H7 (cell line): ENCODE results near the gene PPP1R12B. TPM values are rescaled to one million over a fixed set of nuclear protein-coding genes. Genes with fewer than 3 reads are reported as not detected.
"Not testable (repeated sequence)": the region's sequence is repeated elsewhere in the genome, so short reads cannot be mapped to it uniquely, and the experiment has no call there.

Source experiments
- DNase-seq: peaks from one replicate; pipeline ENCODE4 v3.0.0; 2012
- H3K27me3 ChIP-seq: 2 replicates; pipeline ENCODE4 v1.6.0; 2011; ENCODE audit warnings: mild to moderate bottlenecking, low read length; ENCODE audit not compliant: control insufficient read depth, insufficient read depth
- H3K36me3 ChIP-seq: replicated peaks from 2 replicates; pipeline ENCODE4 v1.5.1; 2011; ENCODE audit warnings: low read length; ENCODE audit not compliant: control insufficient read depth, insufficient read depth
- H3K4me3 ChIP-seq: 2 replicates; pipeline ENCODE4 v1.5.1; 2011; ENCODE audit warnings: low read depth, mild to moderate bottlenecking, control low read depth, low read length, moderate library complexity; ENCODE audit not compliant: insufficient read depth
- total RNA-seq: library from RNA; depleted of rRNA; stranded (reverse); fragments of >200 nt; shearing (Covaris generic); gene quantifications from 2 replicates; pipeline ENCODE4 v1.2.3, GENCODE V29; 2014

PPP1R12B gene
- total RNA-seq, 1 experiment from 2014 or later: 4.5 TPM

DNA sequence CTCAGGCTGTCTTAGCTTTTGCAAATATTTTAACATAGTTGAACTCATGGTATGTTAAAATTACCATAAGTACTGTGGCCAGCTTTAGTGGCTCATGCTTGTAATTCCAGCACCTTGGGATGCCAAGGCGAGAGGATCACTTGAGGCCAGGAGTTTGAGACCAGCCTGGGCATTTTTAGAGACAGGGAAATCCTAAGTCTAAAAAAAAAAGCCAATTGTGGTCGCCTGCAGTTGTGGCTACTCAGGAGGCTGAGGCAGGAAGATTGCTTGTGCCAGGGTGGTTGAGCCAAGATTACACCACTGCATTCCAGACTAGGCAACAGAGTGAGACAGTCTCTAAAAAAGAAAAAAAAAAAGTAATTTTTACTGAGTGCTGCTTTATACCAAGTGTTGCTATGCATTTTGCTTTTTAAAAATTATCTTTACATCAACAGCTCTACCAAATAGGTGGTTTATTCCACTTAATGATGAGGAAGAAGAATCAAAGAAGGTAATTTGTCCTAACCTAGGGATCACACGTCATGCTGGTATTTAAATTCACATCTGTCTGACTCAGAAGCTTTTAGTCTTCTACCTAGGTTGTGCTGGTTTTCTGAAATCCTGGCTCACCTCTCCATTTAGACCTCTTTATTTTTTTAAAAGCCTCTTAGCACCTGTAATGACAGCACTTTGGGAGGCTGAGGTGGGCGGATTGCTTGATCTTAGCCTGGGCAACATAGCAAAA lies 16.8 kb downstream of the PPP1R12B start:
- no peaks in the 10 kb centered on the region for H3K27me3 ChIP-seq
- H3K4me3 ChIP-seq: no peak overlapping the region
- DNase-seq: no peak
- H3K36me3 ChIP-seq: no peaks in the 10 kb centered on the region

DNA sequence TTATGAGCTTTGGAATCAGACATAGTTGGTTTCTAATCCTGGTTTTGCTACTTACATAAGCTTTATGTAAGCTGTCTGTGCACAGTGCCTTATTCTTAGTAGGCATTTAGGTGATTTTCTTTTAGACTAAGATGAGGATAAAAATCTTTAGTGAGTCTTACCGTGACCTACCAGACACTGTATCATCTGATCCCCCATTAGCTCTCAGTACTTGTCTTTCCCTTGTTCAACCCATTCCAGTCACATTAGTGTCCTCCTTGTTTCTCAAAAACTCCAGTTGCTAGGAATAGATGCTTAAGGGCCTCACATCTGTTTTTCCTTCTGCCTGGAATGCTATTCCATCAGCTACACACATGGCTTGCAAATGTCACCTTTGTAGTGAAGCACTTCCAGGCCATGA lies 18.8 kb downstream of the PPP1R12B start:
- Histone ChIP-seq H3K36me3 (no peaks in the 10 kb centered on the region), H3K27me3 (no peaks in the 10 kb centered on the region), H3K4me3 (no peak overlapping the region)
- no peak for DNase-seq

DNA sequence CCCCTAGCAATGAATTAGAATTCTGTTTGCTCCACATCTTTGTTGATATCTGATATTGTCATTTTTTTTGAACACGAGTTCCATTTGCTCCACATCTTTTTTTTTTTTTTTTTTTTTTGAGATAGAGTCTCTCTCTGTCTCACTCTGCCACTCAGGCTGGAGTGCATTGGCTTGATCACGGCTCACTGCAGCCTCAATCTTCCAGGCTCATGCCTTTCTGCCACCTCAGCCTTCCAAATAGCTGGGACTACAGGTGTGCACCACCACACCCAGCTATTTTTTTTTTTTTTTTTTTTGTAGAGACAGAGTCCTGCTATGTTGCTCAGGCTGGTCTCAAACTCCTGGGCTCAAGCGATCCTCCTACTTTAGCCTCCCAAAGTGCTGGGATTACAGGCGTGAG lies 22.4 kb downstream of the PPP1R12B start:
- not testable (repeated sequence) for H3K4me3 ChIP-seq, H3K27me3 ChIP-seq, DNase-seq, H3K36me3 ChIP-seq

DNA sequence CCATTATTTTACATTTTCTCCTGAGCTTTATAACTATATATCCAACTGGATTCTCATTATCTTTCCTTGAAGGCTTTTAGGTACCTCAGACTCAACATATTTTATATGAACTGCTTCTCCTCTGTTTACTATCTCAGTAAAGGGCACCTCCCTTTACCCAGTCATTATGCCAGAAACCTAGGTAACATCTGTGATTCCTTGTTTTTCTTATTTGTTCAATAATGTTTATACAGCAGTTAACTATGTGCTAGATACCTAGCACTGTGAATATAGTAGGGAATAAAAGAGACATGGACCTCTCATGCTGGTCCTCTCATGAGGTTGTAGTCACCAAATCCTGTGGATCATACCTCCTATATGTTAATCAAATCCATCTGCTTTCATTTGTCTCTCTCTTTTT lies 25.6 kb downstream of the PPP1R12B start:
- H3K27me3 ChIP-seq: no peaks in the 10 kb centered on the region
- H3K4me3 ChIP-seq: no peak overlapping the region
- DNase-seq: no peak
- no peaks in the 10 kb centered on the region for H3K36me3 ChIP-seq

DNA sequence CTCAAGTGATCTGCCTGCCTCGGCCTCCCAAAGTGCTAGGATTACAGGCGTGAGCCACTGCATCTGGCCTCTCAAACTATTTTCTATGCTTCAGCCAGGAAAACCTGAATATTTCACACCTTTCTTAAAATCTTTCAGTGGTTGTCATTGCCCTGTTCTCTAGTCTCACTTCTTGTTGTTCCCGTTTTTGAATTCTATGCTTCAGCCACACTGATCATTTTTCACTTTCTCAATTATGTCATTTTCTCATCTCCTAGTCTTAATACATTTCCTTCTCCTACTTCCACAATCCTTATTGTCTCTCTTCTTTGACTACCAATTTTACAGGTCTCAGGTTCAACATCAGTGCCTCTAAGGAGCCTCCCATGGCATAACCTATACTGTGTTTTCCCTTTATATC lies 26.7 kb downstream of the PPP1R12B start:
- H3K4me3 ChIP-seq, H3K27me3 ChIP-seq, DNase-seq, H3K36me3 ChIP-seq: not testable (repeated sequence)

DNA sequence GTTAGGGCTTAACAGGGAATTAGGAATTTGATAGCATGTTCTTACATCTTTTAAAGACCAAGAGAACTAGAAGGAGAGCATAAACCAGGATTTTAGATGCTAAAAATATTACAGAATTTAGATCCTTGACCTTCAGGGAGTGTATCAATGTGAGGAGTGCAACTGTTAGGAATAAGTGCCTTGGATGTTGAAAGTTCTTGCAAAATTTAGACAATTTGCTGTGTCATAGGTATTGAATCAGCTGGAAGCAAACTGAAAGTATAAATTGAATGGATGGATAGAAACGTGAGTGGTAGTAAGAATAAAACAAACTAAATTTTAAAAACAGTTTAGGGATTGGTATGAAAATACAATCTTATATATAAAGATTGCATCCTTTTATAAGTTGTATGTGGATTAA lies 27.7 kb downstream of the PPP1R12B start:
- H3K36me3 ChIP-seq: no peaks in the 10 kb centered on the region
- no peak for DNase-seq
- H3K27me3 ChIP-seq: no peaks in the 10 kb centered on the region
- H3K4me3 ChIP-seq: no peak overlapping the region

DNA sequence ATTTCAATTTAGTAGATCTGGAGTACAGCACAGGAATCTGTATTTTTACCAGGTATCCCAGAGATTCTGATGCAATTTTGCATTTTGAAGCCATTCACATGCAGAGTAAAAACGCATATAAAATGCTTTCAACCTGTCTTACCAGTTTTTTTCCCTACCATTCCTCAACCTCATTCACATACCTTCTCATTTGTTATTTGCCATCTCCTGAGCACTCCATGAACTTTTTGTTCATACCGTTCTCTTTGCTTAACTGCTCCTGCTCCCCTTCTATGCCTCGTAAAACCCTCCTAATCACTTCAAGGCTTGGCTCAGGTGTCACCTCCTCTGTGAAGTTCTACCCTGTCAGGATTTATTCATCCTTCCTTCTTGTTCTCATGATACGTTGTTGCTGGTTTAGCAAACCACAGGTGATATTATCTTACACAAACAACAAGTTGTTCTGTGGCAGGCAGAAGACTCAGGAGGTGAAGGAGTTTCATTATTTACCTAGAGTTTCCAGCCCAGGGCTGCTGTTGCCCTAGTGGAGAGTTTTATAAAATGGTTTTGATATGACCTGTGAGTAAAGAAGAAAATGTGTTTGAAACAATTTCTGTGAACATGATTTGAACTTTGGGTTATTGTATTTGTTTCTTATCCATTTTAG lies 31.5 kb downstream of the PPP1R12B start:
- not testable (repeated sequence) for H3K27me3 ChIP-seq, H3K36me3 ChIP-seq, H3K4me3 ChIP-seq, DNase-seq

DNA sequence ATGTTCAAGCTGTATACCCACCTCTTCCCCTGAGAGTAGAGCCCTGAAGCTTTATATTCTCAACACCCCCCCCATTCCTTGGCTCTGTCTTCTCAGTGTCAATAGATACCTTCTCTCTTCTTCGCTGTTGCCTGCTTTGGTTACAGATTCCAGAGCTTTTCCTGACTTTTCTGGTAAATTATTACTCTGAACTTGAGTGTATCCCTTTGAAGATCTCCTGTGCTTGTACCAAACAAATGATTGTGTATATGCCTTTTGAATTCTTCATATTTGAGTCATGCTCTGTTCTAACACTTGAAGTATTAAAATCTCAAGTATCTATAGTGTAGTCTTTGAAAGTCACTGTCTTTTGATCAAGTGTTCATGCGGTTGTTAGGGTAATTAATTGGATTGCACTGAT lies 32.0 kb downstream of the PPP1R12B start:
- H3K36me3 ChIP-seq, DNase-seq, H3K27me3 ChIP-seq, H3K4me3 ChIP-seq: not testable (repeated sequence)

DNA sequence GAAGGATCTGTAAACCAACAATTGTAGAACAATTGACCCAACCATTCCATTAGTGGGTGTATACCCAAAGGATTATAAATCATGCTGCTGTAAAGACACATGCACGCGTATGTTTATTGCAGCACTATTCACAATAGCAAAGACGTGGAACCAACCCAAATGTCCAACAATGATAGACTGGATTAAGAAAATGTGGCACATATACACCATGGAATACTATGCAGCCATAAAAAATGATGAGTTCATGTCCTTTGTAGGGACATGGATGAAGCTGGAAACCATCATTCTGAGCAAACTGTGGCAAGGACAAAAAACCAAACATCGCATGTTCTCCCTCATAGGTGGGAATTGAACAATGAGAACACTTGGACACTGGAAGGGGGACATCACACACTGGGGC lies 33.4 kb downstream of the PPP1R12B start:
- not testable (repeated sequence) for H3K27me3 ChIP-seq, H3K4me3 ChIP-seq, DNase-seq, H3K36me3 ChIP-seq

DNA sequence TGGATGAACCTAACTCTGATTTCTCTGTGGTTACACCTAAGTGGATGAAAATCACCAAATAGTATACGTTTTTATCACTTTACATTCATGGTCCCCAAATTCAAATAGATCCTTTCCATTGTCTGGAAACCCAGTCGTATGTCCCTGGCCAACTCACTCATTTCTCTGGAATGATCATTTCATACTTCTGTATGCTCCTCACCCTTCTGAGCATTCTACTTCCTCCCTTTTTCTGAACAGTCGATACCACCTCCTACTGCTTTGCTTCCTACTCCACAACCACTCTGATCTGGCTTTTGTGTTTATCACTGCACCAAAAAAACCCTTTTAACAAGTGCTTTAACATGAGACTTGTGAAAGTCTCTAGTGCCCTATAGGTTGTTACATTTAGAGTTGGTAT lies 47.3 kb downstream of the PPP1R12B start:
- H3K36me3 ChIP-seq, DNase-seq: not testable (repeated sequence)

DNA sequence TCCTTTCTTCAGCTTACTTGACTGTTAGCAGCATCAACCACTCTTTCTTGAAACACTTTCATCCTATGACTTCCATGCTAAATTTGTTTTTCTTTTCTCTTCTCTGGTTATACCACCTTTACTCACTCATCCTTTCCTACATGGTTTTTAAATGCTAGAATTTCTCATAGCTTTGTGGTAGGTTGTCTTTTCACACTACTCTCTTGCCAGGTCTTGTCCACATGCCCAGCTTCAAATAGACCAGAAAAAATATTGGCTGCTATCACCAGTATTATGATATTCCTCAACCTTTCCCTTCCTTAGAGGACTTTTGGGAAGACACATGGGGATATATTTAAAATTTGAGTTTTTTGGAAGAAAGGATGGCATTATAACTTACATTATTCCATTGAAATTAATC lies 48.8 kb downstream of the PPP1R12B start:
- H3K36me3 ChIP-seq: no peaks in the 10 kb centered on the region
- no peak for DNase-seq
- H3K27me3 ChIP-seq: no peaks in the 10 kb centered on the region
- H3K4me3 ChIP-seq: no peak overlapping the region

More for the DNA sequence above, 47.3 kb downstream of the PPP1R12B start:
- not testable (repeated sequence) for H3K4me3 ChIP-seq, H3K27me3 ChIP-seq

DNA sequence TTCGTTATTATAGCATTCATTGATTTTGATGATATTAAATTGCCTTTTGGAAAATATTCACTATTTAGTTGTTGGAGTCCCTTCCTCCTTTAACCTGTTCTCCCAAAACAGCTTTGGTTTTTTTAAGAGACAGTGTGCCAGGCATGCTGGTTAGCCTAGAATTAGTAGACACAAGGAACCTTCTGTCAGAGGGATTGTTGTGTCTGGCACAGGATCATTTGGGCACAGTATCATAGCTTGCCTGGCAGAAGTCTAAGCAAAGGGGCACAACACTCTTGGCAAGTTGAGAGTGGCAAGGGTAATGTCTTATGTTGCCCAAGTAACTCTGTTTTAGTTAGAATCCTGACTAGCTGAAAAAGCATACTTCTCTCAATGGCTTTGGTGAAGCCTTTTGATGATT lies 49.9 kb downstream of the PPP1R12B start:
- not testable (repeated sequence) for DNase-seq, H3K4me3 ChIP-seq

DNA sequence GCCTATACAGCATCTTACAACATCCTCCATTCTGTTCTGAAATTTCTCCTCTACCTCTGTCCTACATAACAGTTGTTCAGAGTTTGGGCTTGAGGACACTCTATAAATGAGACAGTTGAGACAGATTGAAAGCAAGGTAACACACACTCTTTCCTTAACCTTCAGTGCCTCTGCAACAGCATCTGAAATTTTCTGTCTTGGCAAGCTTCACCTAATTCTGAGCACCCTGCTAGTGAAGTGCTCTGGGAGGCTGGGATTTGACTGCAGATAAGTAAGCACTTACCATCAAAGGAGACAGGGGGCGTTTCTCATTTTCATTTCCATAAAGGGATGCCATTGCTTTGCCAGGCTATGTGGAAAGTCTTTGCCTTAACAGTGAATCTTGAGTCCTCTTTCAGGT lies 53.3 kb downstream of the PPP1R12B start:
- not testable (repeated sequence) for DNase-seq, H3K36me3 ChIP-seq

More for the DNA sequence above, 49.9 kb downstream of the PPP1R12B start:
- H3K36me3 ChIP-seq, H3K27me3 ChIP-seq: not testable (repeated sequence)

DNA sequence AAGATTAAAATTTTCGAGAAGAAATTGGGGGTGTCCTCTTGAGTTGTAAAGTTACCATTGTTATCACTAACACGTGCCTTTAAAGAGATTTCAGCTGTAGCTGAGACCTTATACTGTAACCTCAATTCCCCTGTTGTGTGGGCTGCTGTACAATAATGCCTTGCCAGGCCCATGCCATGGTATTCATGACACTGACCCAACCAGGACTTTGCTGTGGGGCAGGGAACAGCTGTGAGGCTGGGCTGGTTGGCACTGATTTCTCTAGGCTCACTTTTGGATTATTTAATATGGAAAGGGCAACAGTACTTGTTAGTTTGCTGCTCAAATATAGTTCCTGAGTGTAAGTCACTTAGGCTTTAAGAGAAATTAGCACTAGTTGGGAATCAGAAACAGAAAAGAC lies 54.9 kb downstream of the PPP1R12B start:
- not testable (repeated sequence) for DNase-seq, H3K4me3 ChIP-seq, H3K27me3 ChIP-seq, H3K36me3 ChIP-seq

More for the DNA sequence above, 53.3 kb downstream of the PPP1R12B start:
- H3K27me3 ChIP-seq, H3K4me3 ChIP-seq: not testable (repeated sequence)

DNA sequence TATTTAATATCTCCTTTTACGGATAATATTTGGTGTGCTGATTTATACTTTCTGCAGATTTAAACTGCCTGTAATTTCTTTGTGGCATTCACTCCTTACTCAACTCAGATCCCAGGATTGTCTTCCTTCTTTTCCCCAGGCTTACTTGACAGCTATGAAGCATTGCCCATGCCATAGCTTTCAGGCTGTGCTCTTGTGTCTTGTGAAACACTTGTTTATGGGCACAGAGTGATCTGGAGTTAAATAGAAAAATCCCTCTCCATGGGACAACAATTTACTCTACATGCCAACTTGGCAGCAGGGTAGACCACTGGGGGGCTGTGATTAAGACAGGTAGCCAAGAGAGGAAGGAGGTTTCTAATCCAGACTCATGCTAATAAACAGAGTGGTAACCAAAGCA lies 57.4 kb downstream of the PPP1R12B start:
- DNase-seq: no peak
- H3K27me3 ChIP-seq: no peaks in the 10 kb centered on the region
- no peak overlapping the region for H3K4me3 ChIP-seq
- no peaks in the 10 kb centered on the region for H3K36me3 ChIP-seq
